ENCODE results near the gene LGALS3BP. TPM values are rescaled to one million over a fixed set of nuclear protein-coding genes. Genes with fewer than 3 reads are reported as not detected.

The LGALS3BP gene
- total RNA-seq, 6 donors from 2014 or later = 257 to 1,111 (median 533) TPM

GRCh38 chr17:78997881-78998280 lies 18.2 kb upstream of the LGALS3BP start:
- no peak overlapping the region for H3K4me3 ChIP-seq
- ATAC-seq (ENCODE audit: low FRiP score in 2 of 2) (no peak), DNase-seq (no peak)
- H3K27ac ChIP-seq = peak overlapping the region in 2 of 4 donors; percentile 27 to 40
- H3K36me3 ChIP-seq = peaks cover 6 to 78% (median 51%) of the 10 kb centered on the region in 4 donors
- 72 to 86% methylated on average over 6 of the region's 6 CpGs for WGBS, 2 donors
- peaks cover 8 to 42% (median 14%) of the 10 kb centered on the region in 4 donors for H3K4me1 ChIP-seq
- TF ChIP-seq POLR2A (IDR thresholded peaks at IDR 0.05) = no peak
- TF ChIP-seq CTCF (IDR thresholded peaks at IDR 0.05) = no peak
- no peak for TF ChIP-seq EP300 (IDR thresholded peaks at IDR 0.05)
- TF ChIP-seq POLR2AphosphoS5 (IDR thresholded peaks at IDR 0.05) = no peak
- no peaks in the 10 kb centered on the region for H3K9me3 ChIP-seq
- H3K27me3 ChIP-seq = no peaks in the 10 kb centered on the region

DNA sequence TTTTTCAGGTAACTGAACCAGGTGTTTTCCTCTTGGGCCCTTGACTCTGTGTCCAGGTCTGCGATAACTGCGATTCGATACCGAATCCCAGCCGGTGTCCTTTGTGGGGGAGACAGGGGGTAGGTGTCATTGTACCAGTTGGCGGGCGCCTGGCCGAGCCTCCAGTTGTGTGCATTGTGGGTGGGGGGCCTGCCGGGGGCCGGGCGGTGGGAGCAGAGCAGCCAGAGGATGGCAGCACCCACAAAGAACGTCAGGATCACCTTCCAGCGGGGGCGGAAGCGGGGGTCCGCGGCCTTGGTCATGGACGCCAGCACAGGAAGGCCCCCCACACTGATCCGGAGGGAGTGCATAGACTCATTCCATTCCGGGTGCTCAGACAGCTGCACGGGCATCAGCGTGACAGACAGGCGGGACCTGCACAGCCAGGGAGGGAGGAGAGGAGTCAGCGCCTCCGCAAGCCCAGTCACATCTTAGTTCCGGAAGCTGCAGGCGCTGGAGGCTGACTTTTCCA lies 17.6 kb upstream of the LGALS3BP start:
- H3K4me3 ChIP-seq = no peak overlapping the region
- TF ChIP-seq POLR2AphosphoS5 (IDR thresholded peaks at IDR 0.05) (no peak), EP300 (IDR thresholded peaks at IDR 0.05) (no peak), CTCF (IDR thresholded peaks at IDR 0.05) (no peak), POLR2A (IDR thresholded peaks at IDR 0.05) (no peak)
- DNase-seq (no peak), ATAC-seq (ENCODE audit: low FRiP score in 2 of 2) (no peak)
- H3K27ac ChIP-seq = peak overlapping the region in 2 of 4 donors; percentile 60 to 69
- H3K27me3 ChIP-seq = no peaks in the 10 kb centered on the region
- no peaks in the 10 kb centered on the region for H3K9me3 ChIP-seq
- H3K4me1 ChIP-seq = peaks cover 8 to 36% (median 14%) of the 10 kb centered on the region in 4 donors
- 98% methylated on average over 21 to 27 of the region's 27 CpGs for WGBS, 2 donors
- peaks cover 10 to 82% (median 51%) of the 10 kb centered on the region in 4 donors for H3K36me3 ChIP-seq

GRCh38 chr17:78996781-78997201 lies 17.1 kb upstream of the LGALS3BP start:
- H3K27me3 ChIP-seq = no peaks in the 10 kb centered on the region
- peaks cover 8 to 33% (median 14%) of the 10 kb centered on the region in 4 donors for H3K4me1 ChIP-seq
- H3K36me3 ChIP-seq = peaks cover 12 to 87% (median 52%) of the 10 kb centered on the region in 4 donors
- H3K27ac ChIP-seq = peak overlapping the region in 3 of 4 donors; percentile 49 to 69 (median 60)
- H3K4me3 ChIP-seq = no peak overlapping the region
- 90 to 93% methylated on average over 15 to 16 of the region's 16 CpGs for WGBS, 2 donors
- no peaks in the 10 kb centered on the region for H3K9me3 ChIP-seq
- no peak for DNase-seq
- ATAC-seq (ENCODE audit: low FRiP score in 2 of 2) = no peak
- TF ChIP-seq POLR2AphosphoS5 (IDR thresholded peaks at IDR 0.05) (no peak), POLR2A (IDR thresholded peaks at IDR 0.05) (no peak), CTCF (IDR thresholded peaks at IDR 0.05) (no peak), EP300 (IDR thresholded peaks at IDR 0.05) (no peak)

DNA sequence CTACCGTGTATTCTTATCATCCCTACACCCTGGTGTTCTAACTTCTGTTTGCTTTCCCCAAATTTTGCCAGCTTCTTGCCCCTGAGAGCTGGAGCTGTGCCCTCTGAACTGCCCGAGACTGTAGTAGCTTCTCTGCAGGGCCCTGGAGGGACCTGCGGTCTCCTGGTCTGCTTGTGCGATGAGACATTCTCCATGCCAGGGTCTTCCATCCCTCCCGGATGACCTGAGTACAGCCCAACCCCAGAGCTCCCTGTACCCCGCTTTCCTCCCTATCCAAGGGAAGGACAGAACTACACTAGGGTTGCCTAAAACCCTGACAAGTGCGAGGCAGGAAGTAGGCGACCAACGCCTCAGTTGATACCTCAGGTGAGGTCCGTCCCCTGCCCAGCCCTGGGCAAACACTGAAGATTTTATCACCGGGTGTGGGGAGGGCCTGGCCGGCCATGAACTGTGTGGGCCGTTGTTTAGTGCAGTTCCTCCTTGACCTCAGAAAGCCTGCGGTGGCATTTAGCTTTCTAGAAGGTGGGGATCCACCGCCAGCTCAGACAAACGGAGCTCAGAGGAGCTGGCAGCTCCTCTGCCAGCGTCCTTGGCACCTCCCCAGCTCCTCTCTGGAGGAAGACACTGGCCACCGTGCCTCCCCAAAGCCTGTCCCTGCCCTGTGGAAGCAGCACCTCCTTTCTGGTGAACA lies 16.2 kb upstream of the LGALS3BP start:
- TF ChIP-seq EP300 (IDR thresholded peaks at IDR 0.05) (no peak), CTCF (IDR thresholded peaks at IDR 0.05) (no peak), POLR2AphosphoS5 (IDR thresholded peaks at IDR 0.05) (no peak), POLR2A (IDR thresholded peaks at IDR 0.05) (no peak)
- ATAC-seq (ENCODE audit: low FRiP score in 2 of 2) (peak; percentile 38 to 80), DNase-seq (peak in 1 of 2 donors; percentile 83)
- 67 to 70% methylated on average over 10 to 18 of the region's 18 CpGs for WGBS, 2 donors
- Histone ChIP-seq H3K4me3 (no peak overlapping the region), H3K4me1 (peaks cover 8 to 33% (median 14%) of the 10 kb centered on the region in 4 donors), H3K9me3 (no peaks in the 10 kb centered on the region), H3K36me3 (peaks cover 13 to 95% (median 60%) of the 10 kb centered on the region in 4 donors), H3K27ac (peak overlapping the region; percentile 49 to 69 (median 58)), H3K27me3 (no peaks in the 10 kb centered on the region)
